Measurements from ENCODE around the gene FPR1. TPM values are rescaled to one million over a fixed set of nuclear protein-coding genes. Genes with fewer than 3 reads are reported as not detected.

The FPR1 gene
- total RNA-seq, 1 donor from 2014 or later = not detected

GRCh38 chr19:51701468-51702100, 50.1 kb downstream of the FPR1 start:
- H3K36me3 Mint-ChIP-seq (ENCODE audit: insufficient read depth) = peaks cover 34% of the 10 kb centered on the region
- peaks cover 28% of the 10 kb centered on the region for H3K4me1 Mint-ChIP-seq (ENCODE audit: low read depth)
- no peak for DNase-seq (ENCODE audit: low spot score, unreplicated experiment)
- peak overlapping the region; percentile 86 for H3K27ac Mint-ChIP-seq
- no peaks in the 10 kb centered on the region for H3K27me3 Mint-ChIP-seq
- H3K9me3 Mint-ChIP-seq (ENCODE audit: low read depth) = no peaks in the 10 kb centered on the region
- peak overlapping the region; percentile 87 for H3K4me3 Mint-ChIP-seq (ENCODE audit: low read depth)
- TF ChIP-seq CTCF (IDR thresholded peaks at IDR 0.05; ENCODE audit: unreplicated experiment) = no peak

- Mint-ChIP-seq H3K27me3 (no peaks in the 10 kb centered on the region), H3K27ac (no peak overlapping the region), H3K4me3 (ENCODE audit: low read depth) (no peak overlapping the region), H3K4me1 (ENCODE audit: low read depth) (peaks cover 15% of the 10 kb centered on the region), H3K36me3 (ENCODE audit: insufficient read depth) (peaks cover 27% of the 10 kb centered on the region), H3K9me3 (ENCODE audit: low read depth) (no peaks in the 10 kb centered on the region)
- DNase-seq (ENCODE audit: low spot score, unreplicated experiment) = no peak
- TF ChIP-seq CTCF (IDR thresholded peaks at IDR 0.05; ENCODE audit: unreplicated experiment) = no peak
Measured at GRCh38 chr19:51699170-51699569, 52.5 kb downstream of the FPR1 start.

GRCh38 chr19:51698296-51698695, 53.4 kb downstream of the FPR1 start:
- TF ChIP-seq CTCF (IDR thresholded peaks at IDR 0.05; ENCODE audit: unreplicated experiment) = no peak
- H3K4me3 Mint-ChIP-seq (ENCODE audit: low read depth) = no peak overlapping the region
- no peak for DNase-seq (ENCODE audit: low spot score, unreplicated experiment)
- H3K9me3 Mint-ChIP-seq (ENCODE audit: low read depth) = no peaks in the 10 kb centered on the region
- no peak overlapping the region for H3K27ac Mint-ChIP-seq
- peaks cover 30% of the 10 kb centered on the region for H3K36me3 Mint-ChIP-seq (ENCODE audit: insufficient read depth)
- peaks cover 15% of the 10 kb centered on the region for H3K4me1 Mint-ChIP-seq (ENCODE audit: low read depth)
- H3K27me3 Mint-ChIP-seq = no peaks in the 10 kb centered on the region

GRCh38 chr19:51697169-51697776, 54.4 kb downstream of the FPR1 start:
- TF ChIP-seq CTCF (IDR thresholded peaks at IDR 0.05; ENCODE audit: unreplicated experiment) = no peak
- Mint-ChIP-seq H3K9me3 (ENCODE audit: low read depth) (no peaks in the 10 kb centered on the region), H3K36me3 (ENCODE audit: insufficient read depth) (peaks cover 30% of the 10 kb centered on the region), H3K27ac (no peak overlapping the region), H3K4me3 (ENCODE audit: low read depth) (no peak overlapping the region), H3K4me1 (ENCODE audit: low read depth) (peaks cover 10% of the 10 kb centered on the region), H3K27me3 (no peaks in the 10 kb centered on the region)
- no peak for DNase-seq (ENCODE audit: low spot score, unreplicated experiment)

- Mint-ChIP-seq H3K36me3 (ENCODE audit: insufficient read depth) (peaks cover 26% of the 10 kb centered on the region), H3K4me1 (ENCODE audit: low read depth) (peaks cover 9% of the 10 kb centered on the region), H3K4me3 (ENCODE audit: low read depth) (no peak overlapping the region), H3K27ac (no peak overlapping the region), H3K9me3 (ENCODE audit: low read depth) (no peaks in the 10 kb centered on the region), H3K27me3 (no peaks in the 10 kb centered on the region)
- no peak for DNase-seq (ENCODE audit: low spot score, unreplicated experiment)
- no peak for TF ChIP-seq CTCF (IDR thresholded peaks at IDR 0.05; ENCODE audit: unreplicated experiment)
Measured at GRCh38 chr19:51696606-51697005, 55.1 kb downstream of the FPR1 start.

Other genes with a start within 250 kb of the FPR1 start
- gene SIGLEC6, start 220.2 kb downstream of the FPR1 start, total RNA-seq = not detected in 2 replicates
- 14.6 and 14.9 TPM in 2 replicates for gene ZNF175, start 180.6 kb downstream of the FPR1 start, total RNA-seq
- not detected in 2 replicates for gene SIGLEC5, start 121.5 kb downstream of the FPR1 start, total RNA-seq
- not detected in 2 replicates for gene SIGLEC14, start 105.1 kb downstream of the FPR1 start, total RNA-seq
- 28.9 and 32.3 TPM in 2 replicates for gene SPACA6, start 58.5 kb downstream of the FPR1 start, total RNA-seq
- not detected in 2 replicates for gene HAS1, start 27.9 kb downstream of the FPR1 start, total RNA-seq
- gene FPR2, start 9.3 kb upstream of the FPR1 start, total RNA-seq = not detected in 2 replicates
- gene FPR3, start 43.3 kb upstream of the FPR1 start, total RNA-seq = not detected in 2 replicates
- gene ZNF577, start 136.1 kb upstream of the FPR1 start, total RNA-seq = 27.5 and 29.5 TPM in 2 replicates
- gene ZNF649, start 153.1 kb upstream of the FPR1 start, total RNA-seq = 41.4 and 42.4 TPM in 2 replicates
- gene ZNF613, start 175.6 kb upstream of the FPR1 start, total RNA-seq = 14.0 and 15.8 TPM in 2 replicates
- gene ZNF350, start 235.0 kb upstream of the FPR1 start, total RNA-seq = 14.2 and 14.3 TPM in 2 replicates

Measured in progenitor cell of endocrine pancreas (in vitro differentiated cells).